ENCODE results near the gene HNMT.

Gene HNMT

DNA sequence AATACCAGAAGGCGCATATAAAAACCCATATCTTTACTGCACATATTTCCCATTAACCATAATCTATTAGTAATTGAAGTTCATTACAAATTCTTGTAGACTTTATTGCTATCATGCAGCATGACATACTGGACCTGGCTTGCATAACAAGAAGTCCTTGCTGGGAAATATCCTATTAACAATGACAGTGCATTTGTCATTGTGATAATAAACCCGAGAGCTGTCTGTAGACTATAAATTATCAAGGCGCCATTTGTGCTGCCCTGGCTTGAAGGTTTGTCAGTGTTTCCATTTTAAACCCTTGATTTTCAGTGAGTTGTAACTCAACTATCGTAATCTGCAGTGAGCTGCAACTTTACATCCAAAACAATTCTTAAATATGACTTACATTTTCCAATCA is 59.0 kb downstream of the HNMT start:
- H3F3A ChIP-seq (ENCODE audit: insufficient read depth), result no peaks in the 10 kb centered on the region
- no peaks in the 10 kb centered on the region for H3K9me3 ChIP-seq (ENCODE audit: insufficient read depth, low read length)
- no peak overlapping the region for H3K9ac ChIP-seq (ENCODE audit: low read length)
- no peak overlapping the region for H2AFZ ChIP-seq (ENCODE audit: low read depth, low read length, severe bottlenecking)
- TF ChIP-seq, protein P1, sequence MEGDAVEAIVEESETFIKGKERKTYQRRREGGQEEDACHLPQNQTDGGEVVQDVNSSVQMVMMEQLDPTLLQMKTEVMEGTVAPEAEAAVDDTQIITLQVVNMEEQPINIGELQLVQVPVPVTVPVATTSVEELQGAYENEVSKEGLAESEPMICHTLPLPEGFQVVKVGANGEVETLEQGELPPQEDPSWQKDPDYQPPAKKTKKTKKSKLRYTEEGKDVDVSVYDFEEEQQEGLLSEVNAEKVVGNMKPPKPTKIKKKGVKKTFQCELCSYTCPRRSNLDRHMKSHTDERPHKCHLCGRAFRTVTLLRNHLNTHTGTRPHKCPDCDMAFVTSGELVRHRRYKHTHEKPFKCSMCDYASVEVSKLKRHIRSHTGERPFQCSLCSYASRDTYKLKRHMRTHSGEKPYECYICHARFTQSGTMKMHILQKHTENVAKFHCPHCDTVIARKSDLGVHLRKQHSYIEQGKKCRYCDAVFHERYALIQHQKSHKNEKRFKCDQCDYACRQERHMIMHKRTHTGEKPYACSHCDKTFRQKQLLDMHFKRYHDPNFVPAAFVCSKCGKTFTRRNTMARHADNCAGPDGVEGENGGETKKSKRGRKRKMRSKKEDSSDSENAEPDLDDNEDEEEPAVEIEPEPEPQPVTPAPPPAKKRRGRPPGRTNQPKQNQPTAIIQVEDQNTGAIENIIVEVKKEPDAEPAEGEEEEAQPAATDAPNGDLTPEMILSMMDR (IDR thresholded peaks at IDR 0.05; ENCODE audit: insufficient read depth, low read length, poor library complexity, severe bottlenecking), result no peak
- no peak for TF ChIP-seq EZH2phosphoT487 (conservative IDR thresholded peaks at IDR 0.05; ENCODE audit: low read length)
- H4K20me1 ChIP-seq (ENCODE audit: low read depth, low read length), result no peaks in the 10 kb centered on the region
- H3K27me3 ChIP-seq (ENCODE audit: low read length), result no peaks in the 10 kb centered on the region
- H3K27ac ChIP-seq (ENCODE audit: low read depth, low read length), result no peak overlapping the region
- H3K36me3 ChIP-seq (ENCODE audit: low read length), result no peaks in the 10 kb centered on the region
- H3K9me2 ChIP-seq (replicated peaks; ENCODE audit: insufficient read depth, low read length), result no peaks in the 10 kb centered on the region
- no peaks in the 10 kb centered on the region for H3K79me2 ChIP-seq (ENCODE audit: insufficient read depth, low read length)
- no peak overlapping the region for H3K4me2 ChIP-seq (ENCODE audit: low read depth, low read length, poor library complexity, severe bottlenecking)
- no peak overlapping the region for H3K4me3 ChIP-seq (ENCODE audit: insufficient read depth, low read length, poor library complexity, severe bottlenecking)

DNA sequence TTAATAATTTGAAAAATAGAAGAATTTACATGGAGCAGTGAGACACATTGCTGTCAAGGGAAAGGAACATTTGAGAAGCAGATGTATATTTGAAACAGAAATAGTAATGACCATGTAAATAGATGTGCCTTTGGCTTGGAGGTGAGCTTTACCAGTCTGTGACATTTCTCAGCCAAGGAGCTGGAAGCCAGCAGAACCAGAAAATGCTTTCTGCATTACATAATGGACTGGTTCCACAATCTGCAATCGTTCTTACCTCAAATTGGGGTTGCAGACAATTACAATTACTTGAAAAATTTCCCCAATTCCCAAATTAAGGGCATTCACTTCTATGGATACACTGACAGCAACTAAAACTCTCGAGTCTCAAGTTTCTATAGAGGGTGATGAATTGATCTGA is 59.7 kb downstream of the HNMT start:
- no peaks in the 10 kb centered on the region for H3F3A ChIP-seq (ENCODE audit: insufficient read depth)
- no peaks in the 10 kb centered on the region for H3K36me3 ChIP-seq (ENCODE audit: low read length)
- H4K20me1 ChIP-seq (ENCODE audit: low read depth, low read length), result no peaks in the 10 kb centered on the region
- H3K79me2 ChIP-seq (ENCODE audit: insufficient read depth, low read length), result no peaks in the 10 kb centered on the region
- H2AFZ ChIP-seq (ENCODE audit: low read depth, low read length, severe bottlenecking), result no peak overlapping the region
- H3K9me2 ChIP-seq (replicated peaks; ENCODE audit: insufficient read depth, low read length), result no peaks in the 10 kb centered on the region
- no peak for TF ChIP-seq EZH2phosphoT487 (conservative IDR thresholded peaks at IDR 0.05; ENCODE audit: low read length)
- TF ChIP-seq, protein P1 (IDR thresholded peaks at IDR 0.05; ENCODE audit: insufficient read depth, low read length, poor library complexity, severe bottlenecking), result no peak
- H3K4me3 ChIP-seq (ENCODE audit: insufficient read depth, low read length, poor library complexity, severe bottlenecking), result no peak overlapping the region
- H3K4me2 ChIP-seq (ENCODE audit: low read depth, low read length, poor library complexity, severe bottlenecking), result no peak overlapping the region
- no peak overlapping the region for H3K9ac ChIP-seq (ENCODE audit: low read length)
- no peaks in the 10 kb centered on the region for H3K27me3 ChIP-seq (ENCODE audit: low read length)
- H3K9me3 ChIP-seq (ENCODE audit: insufficient read depth, low read length), result no peaks in the 10 kb centered on the region
- no peak overlapping the region for H3K27ac ChIP-seq (ENCODE audit: low read depth, low read length)

DNA sequence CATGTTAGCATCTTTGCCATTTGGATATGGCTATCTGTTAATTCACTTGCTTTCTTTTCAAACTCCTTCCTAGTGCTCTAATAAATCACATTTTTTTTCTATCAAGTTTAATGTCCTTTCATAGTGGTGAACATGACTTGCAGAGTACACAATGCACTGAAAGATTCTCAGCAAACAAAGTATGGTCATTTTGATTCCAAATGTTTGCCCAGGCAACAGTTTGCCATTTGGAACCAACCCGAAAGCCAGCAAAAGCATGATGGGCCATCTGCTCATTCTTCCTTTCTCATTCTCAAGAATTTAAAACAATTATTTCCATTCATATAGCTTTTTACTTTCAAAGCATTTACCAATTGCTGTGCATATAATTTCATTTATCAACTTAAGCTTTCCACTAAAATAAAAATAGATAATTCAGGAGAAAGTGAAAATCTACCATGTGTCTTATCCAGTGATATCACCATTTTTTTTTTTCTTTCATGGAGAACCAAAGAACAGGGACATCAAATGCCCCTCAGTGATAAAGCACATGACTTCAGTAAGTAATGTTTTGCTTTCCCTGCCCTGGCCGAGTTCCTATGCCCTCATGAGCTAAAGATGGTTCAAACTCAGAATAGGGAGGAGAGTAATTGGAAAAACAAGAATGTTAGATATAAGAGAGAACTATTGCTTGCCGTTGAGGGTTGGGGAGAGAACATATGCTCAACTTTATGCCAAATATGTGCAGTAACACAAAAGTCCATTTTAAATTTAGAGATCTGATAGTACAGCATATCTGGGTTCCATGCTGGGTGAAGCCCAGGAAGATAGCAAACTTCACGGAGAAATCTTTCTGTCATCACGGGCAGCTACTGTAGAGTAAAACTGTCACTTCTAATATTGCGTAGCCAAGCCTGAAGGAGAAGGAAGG is 62.1 kb downstream of the HNMT start:
- Histone ChIP-seq H3K27ac (ENCODE audit: low read depth, low read length) (no peak overlapping the region), H3K4me3 (ENCODE audit: insufficient read depth, low read length, poor library complexity, severe bottlenecking) (no peak overlapping the region), H4K20me1 (ENCODE audit: low read depth, low read length) (no peaks in the 10 kb centered on the region), H3K9me3 (ENCODE audit: insufficient read depth, low read length) (no peaks in the 10 kb centered on the region), H3K9ac (ENCODE audit: low read length) (no peak overlapping the region), H3K79me2 (ENCODE audit: insufficient read depth, low read length) (no peaks in the 10 kb centered on the region), H3F3A (ENCODE audit: insufficient read depth) (no peaks in the 10 kb centered on the region), H2AFZ (ENCODE audit: low read depth, low read length, severe bottlenecking) (no peak overlapping the region), H3K4me2 (ENCODE audit: low read depth, low read length, poor library complexity, severe bottlenecking) (no peak overlapping the region), H3K36me3 (ENCODE audit: low read length) (no peaks in the 10 kb centered on the region), H3K9me2 (replicated peaks; ENCODE audit: insufficient read depth, low read length) (no peaks in the 10 kb centered on the region), H3K27me3 (ENCODE audit: low read length) (no peaks in the 10 kb centered on the region)
- TF ChIP-seq EZH2phosphoT487 (conservative IDR thresholded peaks at IDR 0.05; ENCODE audit: low read length), result no peak
- TF ChIP-seq, protein P1 (IDR thresholded peaks at IDR 0.05; ENCODE audit: insufficient read depth, low read length, poor library complexity, severe bottlenecking), result no peak
